Karpas-422 (cell line): Measurements from ENCODE around the gene JAKMIP1. TPM values are rescaled to one million over a fixed set of nuclear protein-coding genes. Genes with fewer than 3 reads are reported as not detected.

ENCODE experiments used
- DNase-seq: peaks from one replicate; pipeline ENCODE4 v3.0.0-alpha.2; 2015
- H2AFZ ChIP-seq: fragments of 200-600 bp; sonication (generic); 2 replicates; pipeline ENCODE4 v1.6.1; 2014; ENCODE audit warnings: antibody characterized with exemption, low read length, mixed read lengths
- H3K27ac ChIP-seq: fragments of 200-600 bp; sonication (generic); 2 replicates; pipeline ENCODE4 v1.5.1; 2014; ENCODE audit warnings: mild to moderate bottlenecking, low read length, moderate library complexity
- H3K27me3 ChIP-seq: fragments of 200-600 bp; sonication (generic); 2 replicates; pipeline ENCODE4 v1.6.1; 2014; ENCODE audit warnings: low read length, mixed read lengths
- H3K36me3 ChIP-seq: fragments of 200-600 bp; sonication (generic); 2 replicates; pipeline ENCODE4 v1.6.1; 2014; ENCODE audit warnings: low read length, mixed read lengths; ENCODE audit not compliant: insufficient read depth
- H3K4me1 ChIP-seq: fragments of 200-600 bp; sonication (generic); 2 replicates; pipeline ENCODE4 v1.6.1; 2014; ENCODE audit warnings: mild to moderate bottlenecking, low read length, mixed read lengths
- H3K4me2 ChIP-seq: fragments of 200-600 bp; sonication (generic); 2 replicates; pipeline ENCODE4 v1.6.1; 2014; ENCODE audit warnings: low read length, low read depth, mild to moderate bottlenecking; ENCODE audit not compliant: poor library complexity, severe bottlenecking
- H3K4me3 ChIP-seq: fragments of 200-600 bp; sonication (generic); 2 replicates; pipeline ENCODE4 v1.5.1; 2014; ENCODE audit warnings: mild to moderate bottlenecking, antibody characterized with exemption, low read length, mixed read lengths
- H3K79me2 ChIP-seq: fragments of 200-600 bp; sonication (generic); 2 replicates; pipeline ENCODE4 v1.6.1; 2014; ENCODE audit warnings: mild to moderate bottlenecking, low read length, mixed read lengths
- H3K9ac ChIP-seq: fragments of 200-600 bp; sonication (generic); 2 replicates; pipeline ENCODE4 v1.6.0; 2014; ENCODE audit warnings: low read length
- H3K9me2 ChIP-seq: fragments of 200-600 bp; sonication (generic), shearing (Covaris generic); replicated peaks from 2 replicates; pipeline ENCODE4 v1.6.0; 2014; ENCODE audit warnings: mild to moderate bottlenecking, low read length, moderate library complexity; ENCODE audit not compliant: insufficient read depth
- H3K9me3 ChIP-seq: fragments of 300-700, 200-600 bp; sonication (generic); 2 replicates; pipeline ENCODE4 v1.6.1; 2014; ENCODE audit warnings: low read length, mixed read lengths
- H4K20me1 ChIP-seq: fragments of 200-600 bp; sonication (generic); 2 replicates; pipeline ENCODE4 v1.6.1; 2014; ENCODE audit warnings: mild to moderate bottlenecking, antibody characterized with exemption, low read length, low read depth; ENCODE audit not compliant: insufficient read depth
- total RNA-seq: library from RNA; depleted of rRNA; stranded (reverse); fragments of >200 nt; shearing (Covaris generic); gene quantifications from 2 replicates; pipeline ENCODE4 v1.2.3, GENCODE V29; 2014; ENCODE audit warnings: low replicate concordance

JAKMIP1 gene
- total RNA-seq, 1 experiment from 2014 or later: not detected

DNA sequence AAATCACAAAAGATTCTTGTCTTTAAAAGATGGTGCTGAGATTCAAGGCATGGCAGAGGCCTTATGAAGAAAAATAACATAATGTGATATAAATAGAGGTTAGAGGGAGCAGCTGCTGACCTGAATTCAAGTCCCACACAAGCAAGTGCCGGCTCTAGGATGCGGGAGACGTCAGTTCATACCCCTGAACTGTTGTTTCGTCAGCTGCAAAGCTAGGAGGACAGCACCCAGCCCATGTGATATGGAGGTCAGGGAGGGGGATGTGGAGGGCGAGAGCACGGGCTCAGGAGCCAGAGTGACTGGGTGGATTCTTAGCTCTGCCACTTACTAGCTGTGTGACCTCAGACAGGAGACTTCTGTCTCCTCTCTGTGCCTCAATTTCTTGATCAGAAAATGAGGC, 77.9 kb downstream of the JAKMIP1 start:
- Histone ChIP-seq H3K9ac (no peak overlapping the region), H3K36me3 (no peaks in the 10 kb centered on the region), H4K20me1 (no peaks in the 10 kb centered on the region), H2AFZ (no peak overlapping the region), H3K27me3 (no peaks in the 10 kb centered on the region), H3K4me1 (no peaks in the 10 kb centered on the region), H3K9me2 (no peaks in the 10 kb centered on the region), H3K79me2 (no peaks in the 10 kb centered on the region), H3K4me3 (no peak overlapping the region), H3K9me3 (no peaks in the 10 kb centered on the region; the same call in 1 of the 2 replicates), H3K4me2 (no peak overlapping the region), H3K27ac (no peak overlapping the region)
- no peak for DNase-seq

DNA sequence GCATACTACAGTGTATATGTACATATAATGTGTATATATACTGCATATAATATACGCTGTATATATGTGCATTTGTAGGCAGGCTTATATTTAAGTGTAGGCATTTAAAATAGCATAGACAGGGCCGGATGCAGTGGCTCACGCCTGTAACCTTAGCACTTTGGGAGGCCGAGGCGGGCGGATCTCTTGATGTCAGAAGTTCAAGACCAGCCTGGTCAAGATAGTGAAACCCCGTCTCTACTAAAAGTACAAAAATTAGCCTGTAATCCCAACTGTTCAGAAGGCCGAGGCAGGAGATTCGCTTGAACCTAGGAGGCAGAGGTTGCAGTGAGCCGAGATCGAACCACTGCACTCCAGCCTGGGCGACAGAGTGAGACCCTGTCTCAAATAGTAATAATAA, 78.4 kb downstream of the JAKMIP1 start:
- Histone ChIP-seq H3K4me1 (no peaks in the 10 kb centered on the region), H3K9me3 (no peaks in the 10 kb centered on the region; the same call in 1 of the 2 replicates), H2AFZ (no peak overlapping the region), H3K27me3 (no peaks in the 10 kb centered on the region), H3K4me3 (no peak overlapping the region), H3K9ac (no peak overlapping the region), H3K9me2 (no peaks in the 10 kb centered on the region), H3K79me2 (no peaks in the 10 kb centered on the region), H3K36me3 (no peaks in the 10 kb centered on the region), H3K4me2 (no peak overlapping the region), H4K20me1 (no peaks in the 10 kb centered on the region), H3K27ac (no peak overlapping the region)
- DNase-seq: no peak

DNA sequence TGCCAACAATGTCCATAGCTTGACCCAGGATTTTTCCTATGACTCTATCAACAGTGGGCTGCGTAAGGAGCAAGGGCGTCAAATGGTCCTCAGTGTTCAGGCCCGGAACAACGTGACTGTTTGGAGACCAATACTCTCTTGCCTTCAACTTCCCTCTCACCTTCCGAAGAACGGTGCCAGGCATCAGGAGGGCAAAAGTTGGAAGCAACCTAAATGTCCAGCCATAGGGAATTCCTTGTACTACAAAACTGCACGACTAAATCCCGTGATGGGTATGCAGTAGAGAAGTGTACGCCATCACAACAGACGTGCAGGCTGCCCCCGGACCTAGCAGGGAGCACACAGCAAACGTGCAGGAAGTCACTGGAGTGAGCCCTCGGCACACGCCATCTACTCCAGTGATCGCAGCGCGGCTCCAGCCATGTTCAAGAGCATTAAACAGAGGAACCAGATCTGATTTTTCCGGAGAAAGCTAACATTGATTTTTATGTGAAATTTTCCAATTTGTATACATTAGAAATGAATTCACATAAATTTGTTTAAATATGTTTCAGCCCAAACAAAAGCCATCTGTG, 79.0 kb downstream of the JAKMIP1 start:
- no peak overlapping the region for H3K9ac ChIP-seq
- no peaks in the 10 kb centered on the region; the same call in 1 of the 2 replicates for H3K9me3 ChIP-seq
- no peaks in the 10 kb centered on the region for H3K9me2 ChIP-seq
- H3K4me3 ChIP-seq: no peak overlapping the region
- H2AFZ ChIP-seq: no peak overlapping the region
- H3K36me3 ChIP-seq: no peaks in the 10 kb centered on the region
- no peaks in the 10 kb centered on the region for H3K79me2 ChIP-seq
- no peak overlapping the region for H3K27ac ChIP-seq
- no peak overlapping the region for H3K4me2 ChIP-seq
- H3K27me3 ChIP-seq: no peaks in the 10 kb centered on the region
- no peaks in the 10 kb centered on the region for H4K20me1 ChIP-seq
- no peak for DNase-seq
- no peaks in the 10 kb centered on the region for H3K4me1 ChIP-seq

DNA sequence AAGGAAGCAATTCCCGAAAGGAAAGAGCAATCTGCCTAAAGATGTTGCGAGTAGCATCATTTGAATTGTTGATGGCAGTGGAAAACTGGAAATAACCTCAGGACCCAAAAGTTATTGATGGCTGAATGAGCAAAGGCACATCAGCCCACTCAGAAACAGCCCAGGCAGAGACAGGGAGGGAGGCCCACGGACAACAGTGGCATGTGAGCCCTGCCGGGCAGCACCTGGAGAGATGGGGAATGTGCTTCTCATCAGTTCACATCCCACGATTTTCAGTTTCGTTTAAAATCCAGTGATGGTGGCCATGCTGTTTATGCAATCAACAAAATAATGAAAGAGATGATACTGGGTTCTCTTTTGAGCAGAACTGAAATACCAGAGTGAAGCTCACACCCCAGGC, 80.0 kb downstream of the JAKMIP1 start:
- no peak overlapping the region for H2AFZ ChIP-seq
- no peak overlapping the region for H3K27ac ChIP-seq
- no peaks in the 10 kb centered on the region for H3K4me1 ChIP-seq
- no peaks in the 10 kb centered on the region for H3K9me3 ChIP-seq
- H4K20me1 ChIP-seq: no peaks in the 10 kb centered on the region
- H3K79me2 ChIP-seq: no peaks in the 10 kb centered on the region
- no peaks in the 10 kb centered on the region for H3K27me3 ChIP-seq
- no peak overlapping the region for H3K4me2 ChIP-seq
- no peak for DNase-seq
- no peaks in the 10 kb centered on the region for H3K36me3 ChIP-seq
- H3K9ac ChIP-seq: no peak overlapping the region
- no peak overlapping the region for H3K4me3 ChIP-seq
- no peaks in the 10 kb centered on the region for H3K9me2 ChIP-seq

DNA sequence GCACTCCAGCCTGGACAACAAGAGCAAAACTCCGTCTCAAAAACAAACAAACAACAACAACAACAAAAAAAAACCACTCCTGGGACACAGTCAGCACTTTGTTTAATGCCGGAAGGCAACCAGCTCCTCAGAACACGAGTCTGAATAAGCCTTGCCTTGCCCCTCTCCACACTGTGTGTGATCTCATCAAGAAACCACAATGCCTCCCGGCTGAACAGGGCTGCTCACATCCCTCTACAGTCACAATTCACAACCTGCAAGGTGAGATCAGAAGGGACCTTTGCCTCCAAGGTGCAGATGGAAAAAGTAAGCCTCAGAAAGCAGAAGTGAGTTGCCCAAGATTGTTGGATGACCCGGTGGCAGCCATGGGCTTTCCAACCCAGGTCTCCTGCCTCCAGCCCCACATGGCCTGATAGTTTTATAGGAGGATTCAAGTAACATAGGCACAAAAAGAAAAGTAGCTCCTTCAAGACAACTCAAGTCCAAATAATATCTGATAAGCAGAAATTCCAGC, 80.8 kb downstream of the JAKMIP1 start:
- Histone ChIP-seq H2AFZ (no peak overlapping the region), H3K4me3 (no peak overlapping the region), H3K9me3 (no peaks in the 10 kb centered on the region), H3K27me3 (no peaks in the 10 kb centered on the region), H4K20me1 (no peaks in the 10 kb centered on the region), H3K9me2 (no peaks in the 10 kb centered on the region), H3K36me3 (no peaks in the 10 kb centered on the region), H3K4me2 (no peak overlapping the region), H3K27ac (no peak overlapping the region), H3K4me1 (no peaks in the 10 kb centered on the region), H3K79me2 (no peaks in the 10 kb centered on the region), H3K9ac (no peak overlapping the region)
- no peak for DNase-seq

DNA sequence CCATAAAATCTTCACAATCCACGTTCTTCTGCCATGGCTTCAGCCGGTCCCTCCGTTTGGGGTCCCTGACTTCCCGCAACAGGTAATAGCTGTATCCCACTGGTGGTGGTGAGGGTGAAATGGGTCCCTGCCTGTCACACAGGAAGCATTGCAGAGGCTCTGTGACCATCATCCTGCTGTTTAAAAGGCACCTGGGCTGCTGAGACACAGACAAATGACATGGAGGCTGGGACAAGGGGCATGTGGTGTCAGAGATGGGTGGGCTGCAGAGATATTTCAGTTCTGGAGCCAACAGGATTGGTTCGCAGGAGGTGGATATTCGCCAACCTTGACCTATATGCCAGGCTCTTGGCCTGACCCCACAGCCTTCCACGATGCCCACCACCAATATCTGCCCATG, 82.1 kb downstream of the JAKMIP1 start:
- H3K27me3 ChIP-seq: no peaks in the 10 kb centered on the region
- no peaks in the 10 kb centered on the region for H3K4me1 ChIP-seq
- H3K36me3 ChIP-seq: no peaks in the 10 kb centered on the region
- H3K79me2 ChIP-seq: no peaks in the 10 kb centered on the region
- H4K20me1 ChIP-seq: no peaks in the 10 kb centered on the region
- H3K9me3 ChIP-seq: no peaks in the 10 kb centered on the region
- DNase-seq: no peak
- no peak overlapping the region for H3K27ac ChIP-seq
- no peak overlapping the region for H3K4me2 ChIP-seq
- no peaks in the 10 kb centered on the region for H3K9me2 ChIP-seq
- H2AFZ ChIP-seq: no peak overlapping the region
- H3K9ac ChIP-seq: no peak overlapping the region
- H3K4me3 ChIP-seq: no peak overlapping the region

DNA sequence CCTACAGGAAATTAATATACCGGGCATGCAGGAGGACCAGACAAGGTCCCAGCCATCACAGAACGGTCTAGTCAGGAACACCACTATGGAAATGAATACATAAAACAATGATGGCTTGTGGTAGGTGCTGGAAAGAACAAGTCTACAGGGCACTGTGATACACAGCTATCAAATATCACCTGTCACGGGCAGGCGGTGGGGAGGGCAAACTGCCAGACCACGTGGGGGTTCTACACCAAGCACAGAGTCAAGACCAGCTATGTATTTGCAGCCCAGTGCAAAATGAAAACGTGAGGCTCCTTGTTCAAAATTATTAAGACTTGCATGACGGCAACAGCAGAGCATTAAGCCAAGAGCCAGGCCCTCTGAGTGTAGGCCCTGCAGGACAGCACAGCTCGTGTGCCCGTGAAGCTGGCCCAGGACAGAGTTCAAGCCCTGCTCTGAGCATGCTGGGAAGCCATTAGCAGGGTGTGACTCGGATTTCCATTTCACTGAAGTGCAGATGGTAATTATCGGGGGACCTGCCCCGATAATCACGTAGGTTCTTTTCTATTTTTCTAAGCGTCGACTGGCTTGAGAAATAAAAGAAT, 83.6 kb downstream of the JAKMIP1 start:
- Histone ChIP-seq H3K27ac (no peak overlapping the region), H3K36me3 (no peaks in the 10 kb centered on the region), H3K9me2 (no peaks in the 10 kb centered on the region), H3K4me3 (no peak overlapping the region), H3K4me2 (no peak overlapping the region), H2AFZ (no peak overlapping the region), H4K20me1 (no peaks in the 10 kb centered on the region), H3K9ac (no peak overlapping the region), H3K9me3 (no peaks in the 10 kb centered on the region), H3K4me1 (no peaks in the 10 kb centered on the region), H3K27me3 (no peaks in the 10 kb centered on the region), H3K79me2 (no peaks in the 10 kb centered on the region)
- no peak for DNase-seq

DNA sequence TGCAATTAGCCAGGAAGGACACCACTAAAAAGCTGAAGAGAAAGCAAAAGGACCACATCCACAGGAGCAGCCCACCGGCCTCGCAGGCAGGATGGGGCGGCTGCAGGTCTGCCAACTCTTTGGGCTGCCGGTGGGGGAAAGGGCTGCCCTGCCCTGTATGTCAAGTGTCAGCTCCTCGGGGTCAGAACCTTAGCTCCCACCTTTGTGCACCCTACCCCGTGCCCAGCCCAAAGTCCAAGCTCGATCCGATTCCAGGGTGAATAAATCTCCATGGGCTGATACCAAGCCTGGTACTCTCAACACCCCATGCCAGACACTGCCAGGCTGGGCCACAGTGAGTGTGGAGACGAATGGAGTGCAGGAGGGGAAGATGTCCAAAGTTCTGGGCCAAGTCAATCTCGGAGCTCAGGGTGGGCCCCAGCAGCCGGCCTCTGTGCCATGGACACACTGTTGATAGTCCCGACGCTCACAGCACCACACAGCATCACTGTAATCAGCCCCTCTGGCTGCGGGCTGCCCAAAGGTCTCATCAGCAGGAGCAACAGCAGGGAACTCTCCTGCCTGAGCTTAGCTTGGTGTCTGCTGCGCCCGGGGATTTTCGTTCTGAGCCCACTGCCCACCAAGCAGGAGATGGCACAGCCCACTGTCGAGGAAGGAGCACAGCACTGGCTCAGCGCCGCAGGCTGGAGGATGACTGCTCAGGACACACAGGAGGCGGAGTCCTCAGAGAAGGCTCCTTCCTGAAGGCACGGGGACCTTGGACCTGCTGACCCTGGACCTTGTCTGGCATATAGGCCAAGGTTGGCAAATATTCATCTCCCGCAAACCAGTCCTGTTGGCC, 84.4 kb downstream of the JAKMIP1 start:
- DNase-seq: no peak
- Histone ChIP-seq H2AFZ (no peak overlapping the region), H3K4me2 (no peak overlapping the region), H3K27ac (no peak overlapping the region), H3K36me3 (no peaks in the 10 kb centered on the region), H3K27me3 (no peaks in the 10 kb centered on the region), H3K9me2 (no peaks in the 10 kb centered on the region), H3K9me3 (no peaks in the 10 kb centered on the region), H3K4me3 (no peak overlapping the region), H3K79me2 (no peaks in the 10 kb centered on the region), H3K4me1 (no peaks in the 10 kb centered on the region), H3K9ac (no peak overlapping the region), H4K20me1 (no peaks in the 10 kb centered on the region)
